Muscle of leg (tissue), 11 donors: ENCODE data around the gene GNA12. TPM values are rescaled to one million over a fixed set of nuclear protein-coding genes. Genes with fewer than 3 reads are reported as not detected.

ENCODE experiments used
- DNase-seq: peaks from one replicate; pipeline ENCODE4 v3.0.0; 2013
- H3K27ac ChIP-seq: one replicate; pipeline ENCODE4 v1.5.1; 2013; ENCODE audit warnings: mild to moderate bottlenecking, low read length, control low read depth
- H3K27me3 ChIP-seq: one replicate; pipeline ENCODE4 v1.6.1; 2013; ENCODE audit warnings: low read length; ENCODE audit not compliant: control insufficient read depth, insufficient read depth
- H3K36me3 ChIP-seq: one replicate; pipeline ENCODE4 v1.6.1; 2013; ENCODE audit warnings: low read length; ENCODE audit not compliant: control insufficient read depth, insufficient read depth
- H3K4me1 ChIP-seq: one replicate; pipeline ENCODE4 v1.6.1; 2013; ENCODE audit warnings: low read length; ENCODE audit not compliant: control insufficient read depth, insufficient read depth
- H3K4me3 ChIP-seq: one replicate; pipeline ENCODE4 v1.5.1; 2013; ENCODE audit warnings: low read length, control low read depth
- H3K9me3 ChIP-seq: replicated peaks from 2 replicates; pipeline ENCODE4 v1.6.1; 2013; ENCODE audit warnings: low read depth, low read length; ENCODE audit not compliant: control insufficient read depth
- WGBS: methylation state at CpG from one replicate; pipeline ENCODE4 v1.1.5; 2013; ENCODE audit warnings: missing lambda C conversion rate; ENCODE audit not compliant: insufficient coverage; 5-methylcytosine and 5-hydroxymethylcytosine counted together
- polyA plus RNA-seq, 8 donors: library from polyadenylated mRNA; unstranded; fragments of 120-200 nt; gene quantifications; one replicate each; pipeline versions ENCODE4 v1.2.1 to v1.2.3, GENCODE V29; 2013; ENCODE audit warnings: inconsistent platforms in 1 of 8, low replicate concordance in 1 of 8; ENCODE audit not compliant: insufficient read length in 8 of 8, insufficient read depth in 1 of 8
- total RNA-seq: library from RNA; stranded (reverse); fragments of 120-200 nt; gene quantifications from one replicate; pipeline ENCODE4 v1.2.4, GENCODE V29; 2013

GNA12 gene
- total and polyA plus RNA-seq, 9 donors, result 6.6 to 40.4 (median 31.6) TPM

GRCh38 chr7:2840458-2840857 lies 3.6 kb downstream of the GNA12 start:
- no peak overlapping the region for H3K27ac ChIP-seq
- WGBS, result no CpG with 5 or more reads among the region's 4 CpGs
- no peaks in the 10 kb centered on the region for H3K9me3 ChIP-seq
- peaks cover 15% of the 10 kb centered on the region for H3K36me3 ChIP-seq
- no peak overlapping the region for H3K4me3 ChIP-seq
- DNase-seq, result no peak
- no peaks in the 10 kb centered on the region for H3K27me3 ChIP-seq
- peaks cover 19% of the 10 kb centered on the region for H3K4me1 ChIP-seq

GRCh38 chr7:2838873-2839578 lies 5.1 kb downstream of the GNA12 start:
- 73% methylated on average over 9 of the region's 13 CpGs for WGBS

GRCh38 chr7:2838451-2838850 lies 5.7 kb downstream of the GNA12 start:
- no peaks in the 10 kb centered on the region for H3K27me3 ChIP-seq
- peak overlapping the region; percentile 17 for H3K27ac ChIP-seq
- H3K4me3 ChIP-seq, result no peak overlapping the region
- peaks cover 26% of the 10 kb centered on the region for H3K36me3 ChIP-seq
- H3K4me1 ChIP-seq, result peaks cover 14% of the 10 kb centered on the region
- no peaks in the 10 kb centered on the region for H3K9me3 ChIP-seq
- no peak for DNase-seq
- WGBS, result 50% methylated on average over 1 of the region's 3 CpGs

More at GRCh38 chr7:2838873-2839578, 5.1 kb downstream of the GNA12 start:
- peaks cover 26% of the 10 kb centered on the region for H3K36me3 ChIP-seq
- no peak overlapping the region for H3K27ac ChIP-seq
- no peak for DNase-seq
- H3K4me1 ChIP-seq, result peaks cover 15% of the 10 kb centered on the region
- H3K4me3 ChIP-seq, result no peak overlapping the region
- no peaks in the 10 kb centered on the region for H3K9me3 ChIP-seq
- no peaks in the 10 kb centered on the region for H3K27me3 ChIP-seq

GRCh38 chr7:2837496-2837895 lies 6.6 kb downstream of the GNA12 start:
- no peak for DNase-seq
- Histone ChIP-seq H3K27ac (peak overlapping the region; percentile 9), H3K4me3 (no peak overlapping the region), H3K9me3 (no peaks in the 10 kb centered on the region), H3K27me3 (no peaks in the 10 kb centered on the region), H3K36me3 (peaks cover 26% of the 10 kb centered on the region), H3K4me1 (peaks cover 7% of the 10 kb centered on the region)
- 50% methylated on average over 2 of the region's 3 CpGs for WGBS

- WGBS, result 89% methylated on average over 11 of the region's 17 CpGs
- Histone ChIP-seq H3K36me3 (peaks cover 30% of the 10 kb centered on the region), H3K4me3 (no peak overlapping the region), H3K27ac (no peak overlapping the region), H3K9me3 (no peaks in the 10 kb centered on the region), H3K4me1 (peaks cover 2% of the 10 kb centered on the region), H3K27me3 (no peaks in the 10 kb centered on the region)
- no peak for DNase-seq
Measured at GRCh38 chr7:2834748-2835441, 9.2 kb downstream of the GNA12 start.

GRCh38 chr7:2833083-2833910 lies 10.8 kb downstream of the GNA12 start:
- peaks cover 2% of the 10 kb centered on the region for H3K4me1 ChIP-seq
- peaks cover 34% of the 10 kb centered on the region for H3K36me3 ChIP-seq
- no peak overlapping the region for H3K4me3 ChIP-seq
- H3K9me3 ChIP-seq, result no peaks in the 10 kb centered on the region
- H3K27ac ChIP-seq, result no peak overlapping the region
- DNase-seq, result no peak
- no peaks in the 10 kb centered on the region for H3K27me3 ChIP-seq
- 80% methylated on average over 13 of the region's 19 CpGs for WGBS

GRCh38 chr7:2832461-2832860 lies 11.6 kb downstream of the GNA12 start:
- 88% methylated on average over 11 of the region's 12 CpGs for WGBS
- H3K4me1 ChIP-seq, result peaks cover 2% of the 10 kb centered on the region
- no peaks in the 10 kb centered on the region for H3K9me3 ChIP-seq

GRCh38 chr7:2830609-2831376 lies 13.3 kb downstream of the GNA12 start:
- Histone ChIP-seq H3K27ac (no peak overlapping the region), H3K27me3 (no peaks in the 10 kb centered on the region), H3K4me1 (peaks cover 2% of the 10 kb centered on the region), H3K4me3 (no peak overlapping the region), H3K36me3 (peaks cover 31% of the 10 kb centered on the region), H3K9me3 (no peaks in the 10 kb centered on the region)
- DNase-seq, result no peak
- WGBS, result 96% methylated on average over 6 of the region's 8 CpGs

More at GRCh38 chr7:2832461-2832860, 11.6 kb downstream of the GNA12 start:
- DNase-seq, result no peak
- H3K27ac ChIP-seq, result no peak overlapping the region
- peaks cover 31% of the 10 kb centered on the region for H3K36me3 ChIP-seq
- no peaks in the 10 kb centered on the region for H3K27me3 ChIP-seq
- H3K4me3 ChIP-seq, result no peak overlapping the region

GRCh38 chr7:2829040-2829439 lies 15.1 kb downstream of the GNA12 start:
- peaks cover 19% of the 10 kb centered on the region for H3K36me3 ChIP-seq
- no peak overlapping the region for H3K4me3 ChIP-seq
- no peaks in the 10 kb centered on the region for H3K27me3 ChIP-seq
- H3K4me1 ChIP-seq, result peaks cover 17% of the 10 kb centered on the region
- WGBS, result 82% methylated on average over 4 of the region's 5 CpGs
- no peaks in the 10 kb centered on the region for H3K9me3 ChIP-seq
- DNase-seq, result no peak
- H3K27ac ChIP-seq, result no peak overlapping the region
